WERI-Rb-1 (cell line): ENCODE data around the gene FAM168B.

Experiments
- DNase-seq: peaks from one replicate; pipeline ENCODE4 v3.0.0-alpha.2; 2020
- H3K27ac ChIP-seq: fragments of 250-450 bp; sonication (Bioruptor Pico); 2 replicates; pipeline ENCODE4 v1.5.1; 2020; ENCODE audit warnings: mild to moderate bottlenecking, moderate library complexity
- H3K27me3 ChIP-seq: fragments of 250-450 bp; sonication (Bioruptor Pico); 2 replicates; pipeline ENCODE4 v1.5.1; 2021; ENCODE audit warnings: mild to moderate bottlenecking, low read depth, moderate library complexity; ENCODE audit not compliant: insufficient read depth, severe bottlenecking
- H3K36me3 ChIP-seq: fragments of 250-450 bp; sonication (Bioruptor Pico); 2 replicates; pipeline ENCODE4 v1.5.1; 2020; ENCODE audit warnings: mild to moderate bottlenecking, moderate library complexity
- H3K4me3 ChIP-seq: 2 replicates; pipeline ENCODE4 v1.5.1; 2011; ENCODE audit warnings: low read depth, mild to moderate bottlenecking, control low read depth, low read length
- H3K9me3 ChIP-seq: fragments of 250-450 bp; sonication (Bioruptor Pico); 2 replicates; pipeline ENCODE4 v1.5.1; 2021; ENCODE audit warnings: mild to moderate bottlenecking, moderate library complexity; ENCODE audit not compliant: severe bottlenecking
- CTCF ChIP-seq: IDR thresholded peaks from 2 replicates; pipeline ENCODE4 v1.5.1; 2011; ENCODE audit warnings: low read depth, mild to moderate bottlenecking, control low read depth, inconsistent platforms, low read length

FAM168B gene

DNA sequence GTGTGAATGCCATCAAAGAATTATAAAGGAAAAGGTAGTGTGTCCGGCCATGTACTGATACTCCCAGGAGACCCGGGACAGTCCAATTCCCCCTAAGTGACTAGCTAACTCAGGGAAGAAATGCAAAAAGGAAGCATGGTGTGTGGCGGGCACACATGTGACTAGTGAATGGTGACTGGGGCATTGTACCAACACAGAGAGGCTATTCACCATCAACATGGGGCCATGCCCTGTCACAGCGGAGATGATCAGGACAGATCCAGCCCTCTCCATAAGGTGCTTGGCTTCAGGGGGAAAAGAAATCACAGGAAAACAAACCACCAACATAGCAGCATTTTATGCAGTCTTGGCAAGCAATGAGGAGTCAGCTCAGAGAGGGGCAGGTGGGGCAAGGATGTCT, 34.3 kb downstream of the FAM168B start:
- Histone ChIP-seq H3K27ac (no peak overlapping the region), H3K4me3 (no peak overlapping the region), H3K9me3 (no peaks in the 10 kb centered on the region), H3K36me3 (peaks cover 71% of the 10 kb centered on the region), H3K27me3 (no peaks in the 10 kb centered on the region)
- no peak for TF ChIP-seq CTCF
- DNase-seq = no peak

- H3K27me3 ChIP-seq = no peaks in the 10 kb centered on the region
- no peak for DNase-seq
- H3K27ac ChIP-seq = no peak overlapping the region
- H3K9me3 ChIP-seq = no peaks in the 10 kb centered on the region
- peaks cover 71% of the 10 kb centered on the region for H3K36me3 ChIP-seq
- TF ChIP-seq CTCF = no peak
- no peak overlapping the region for H3K4me3 ChIP-seq
These were observed 34.9 kb downstream of the FAM168B start for GRCh38 chr2:131058214-131058843.

DNA sequence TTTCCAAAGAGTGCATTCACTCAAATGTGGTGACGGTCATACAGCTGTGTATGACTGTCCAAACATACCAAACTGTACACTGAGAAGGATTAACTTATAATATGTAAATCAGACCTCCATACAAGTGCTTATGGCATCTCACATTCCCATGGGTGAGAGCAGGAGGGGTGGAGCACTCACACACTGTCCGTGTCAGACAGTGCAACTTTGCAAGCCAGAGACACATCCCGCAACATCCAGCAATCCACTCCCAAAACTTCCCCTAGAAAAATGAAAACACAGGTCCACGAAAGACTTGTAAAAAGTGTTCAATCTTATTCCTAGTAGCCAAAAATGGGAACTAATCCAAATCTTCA, 36.4 kb downstream of the FAM168B start:
- no peak for DNase-seq
- TF ChIP-seq CTCF = no peak
- Histone ChIP-seq H3K4me3 (no peak overlapping the region), H3K36me3 (peaks cover 76% of the 10 kb centered on the region), H3K27me3 (no peaks in the 10 kb centered on the region), H3K27ac (no peak overlapping the region), H3K9me3 (no peaks in the 10 kb centered on the region)

DNA sequence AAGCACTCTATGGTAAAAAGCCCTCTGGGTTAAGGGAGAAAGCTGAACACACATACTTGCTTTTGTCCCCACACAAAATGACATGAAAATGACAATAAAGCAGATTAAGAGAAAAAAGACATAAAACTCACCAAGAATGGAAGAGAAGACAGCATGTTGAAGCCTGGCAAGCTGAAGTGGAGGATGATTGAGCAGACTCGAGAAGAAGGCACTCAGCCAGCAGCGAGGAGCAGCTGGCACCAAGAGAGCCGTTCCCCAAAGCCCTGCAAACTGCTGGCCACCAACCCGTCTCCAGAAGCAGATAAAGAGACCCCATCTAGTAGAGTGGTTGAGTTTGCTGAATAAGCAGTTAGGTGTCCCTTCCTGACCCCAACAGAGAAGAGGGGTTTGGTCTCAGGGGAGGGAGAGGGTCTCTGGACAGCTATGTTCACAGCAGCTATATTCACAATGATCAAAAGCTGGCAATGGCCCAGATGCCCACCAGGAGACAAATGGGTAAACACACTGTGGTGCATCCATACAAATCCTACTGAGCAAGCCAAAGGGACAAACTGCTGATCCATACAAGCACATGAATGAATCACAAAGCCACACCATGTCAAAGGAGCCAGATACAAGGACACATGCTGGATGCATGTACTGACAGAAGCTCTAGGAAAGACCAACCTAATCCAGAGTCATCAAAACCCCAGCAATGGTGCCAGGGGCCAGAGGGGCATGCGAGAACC, 36.9 kb downstream of the FAM168B start:
- H3K36me3 ChIP-seq = peaks cover 81% of the 10 kb centered on the region
- no peak overlapping the region for H3K4me3 ChIP-seq
- no peak overlapping the region for H3K27ac ChIP-seq
- H3K9me3 ChIP-seq = no peaks in the 10 kb centered on the region
- H3K27me3 ChIP-seq = no peaks in the 10 kb centered on the region
- TF ChIP-seq CTCF = no peak
- DNase-seq = no peak

- Histone ChIP-seq H3K27ac (no peak overlapping the region), H3K4me3 (no peak overlapping the region)
These were observed 37.8 kb downstream of the FAM168B start for GRCh38 chr2:131055169-131056065.

More at GRCh38 chr2:131055169-131056065, 37.8 kb downstream of the FAM168B start:
- Histone ChIP-seq H3K36me3 (peaks cover 86% of the 10 kb centered on the region), H3K9me3 (no peaks in the 10 kb centered on the region), H3K27me3 (no peaks in the 10 kb centered on the region)
- DNase-seq = no peak
- no peak for TF ChIP-seq CTCF
